GM18511 (cell line): ENCODE data around the gene WWOX.
"Not testable (repeated sequence)": the region's sequence is repeated elsewhere in the genome, so short reads cannot be mapped to it uniquely, and the experiment has no call there.

Experiments
- ATAC-seq: cut with Tn5 transposase; IDR thresholded peaks from one replicate; pipeline ENCODE4 v1.9.1; 2021; ENCODE audit warnings: mild to moderate bottlenecking, moderate library complexity; ENCODE audit not compliant: unreplicated experiment

WWOX gene

GRCh38 chr16:79013930-79014660 lies 914.6 kb downstream of the WWOX start:
- ATAC-seq, result no peak

- ATAC-seq, result no peak
Observed at GRCh38 chr16:79018650-79019429, 919.4 kb downstream of the WWOX start.

GRCh38 chr16:79019431-79019830 lies 920.0 kb downstream of the WWOX start:
- no peak for ATAC-seq

- ATAC-seq, result no peak
Observed at GRCh38 chr16:79021991-79022630, 922.7 kb downstream of the WWOX start.

GRCh38 chr16:79026117-79026516 lies 926.7 kb downstream of the WWOX start:
- ATAC-seq, result no peak

GRCh38 chr16:79036541-79036940 lies 937.1 kb downstream of the WWOX start:
- ATAC-seq, result no peak

GRCh38 chr16:79037521-79038373 lies 938.3 kb downstream of the WWOX start:
- ATAC-seq, result no peak

- no peak for ATAC-seq
Observed at GRCh38 chr16:79041206-79041605, 941.8 kb downstream of the WWOX start.

GRCh38 chr16:79042141-79042540 lies 942.7 kb downstream of the WWOX start:
- ATAC-seq, result no peak

- no peak for ATAC-seq
Observed at GRCh38 chr16:79042886-79043285, 943.4 kb downstream of the WWOX start.

- ATAC-seq, result no peak
Observed at GRCh38 chr16:79045191-79045590, 945.7 kb downstream of the WWOX start.

GRCh38 chr16:79047337-79047736 lies 947.9 kb downstream of the WWOX start:
- ATAC-seq, result no peak

GRCh38 chr16:79049040-79049439 lies 949.6 kb downstream of the WWOX start:
- ATAC-seq, result no peak

- no peak for ATAC-seq
Observed at GRCh38 chr16:79050063-79050462, 950.6 kb downstream of the WWOX start.

- no peak for ATAC-seq
Observed at GRCh38 chr16:79051313-79051712, 951.9 kb downstream of the WWOX start.

- not testable (repeated sequence) for ATAC-seq
Observed at GRCh38 chr16:79052198-79052597, 952.7 kb downstream of the WWOX start.

- ATAC-seq, result no peak
Observed at GRCh38 chr16:79053577-79053976, 954.1 kb downstream of the WWOX start.

- no peak for ATAC-seq
Observed at GRCh38 chr16:79054211-79054984, 954.9 kb downstream of the WWOX start.

- no peak for ATAC-seq
Observed at GRCh38 chr16:79055251-79055970, 956.0 kb downstream of the WWOX start.
